Gastrocnemius medialis (tissue), 4 donors: ENCODE measurements around the gene IGLL1.

Source experiments
- POLR2A ChIP-seq, 2 donors: fragments of 450-650 bp; IDR thresholded peaks; one replicate each; pipeline ENCODE4 v1.6.1; 2017; ENCODE audit warnings: antibody characterized with exemption in 2 of 2, mild to moderate bottlenecking in 2 of 2, moderate library complexity in 2 of 2
- TF ChIP-seq, protein P1 (sequence below), 5 experiments: fragments of 450-650 bp in 3 of 5; fragments of 200-600 bp in 2 of 5; sonication (generic) in 2 of 5; IDR thresholded peaks in 4 of 5; conservative IDR thresholded peaks in 1 of 5; 1 replicate in 4 of 5; 2 replicates in 1 of 5; pipeline ENCODE4 v1.5.1; 2016 to 2019; ENCODE audit warnings: antibody characterized with exemption in 5 of 5, mild to moderate bottlenecking in 3 of 5, moderate library complexity in 3 of 5

DNA sequence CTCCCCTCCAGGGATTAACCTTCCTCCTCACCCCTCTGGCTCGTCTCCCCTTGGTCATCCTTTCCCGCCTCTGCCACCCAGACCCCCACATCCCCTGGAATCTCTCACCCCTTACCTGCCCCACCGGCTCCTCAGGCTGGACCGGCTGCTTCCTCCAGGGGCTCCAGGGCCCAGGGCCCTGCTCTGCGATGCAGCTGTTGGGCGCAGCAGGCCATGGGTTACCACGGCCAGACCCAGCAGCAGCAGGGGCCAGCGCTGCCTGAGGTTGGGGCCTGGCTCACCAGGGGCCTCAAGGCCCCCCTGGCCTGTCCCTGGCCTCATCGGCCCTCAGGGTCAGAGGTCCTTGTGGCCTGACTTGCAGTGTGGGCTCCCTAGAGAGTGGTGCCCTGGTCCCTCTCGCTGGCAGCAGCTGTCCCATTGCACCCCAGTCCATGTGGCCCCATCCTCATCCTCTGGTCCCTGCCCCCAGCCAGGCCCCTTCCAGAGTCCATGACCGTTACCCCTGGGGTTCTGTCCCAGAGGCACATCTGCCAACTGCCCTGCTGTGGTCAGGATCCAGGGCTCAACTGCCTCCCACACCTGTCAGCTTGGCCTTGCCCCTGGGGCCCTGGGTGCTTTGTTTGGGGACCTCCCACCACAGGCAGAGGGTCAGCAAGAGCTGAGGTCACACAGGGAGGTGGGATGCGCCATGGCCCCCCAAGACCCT, at the start of gene IGLL1:
- TF ChIP-seq, protein P1, sequence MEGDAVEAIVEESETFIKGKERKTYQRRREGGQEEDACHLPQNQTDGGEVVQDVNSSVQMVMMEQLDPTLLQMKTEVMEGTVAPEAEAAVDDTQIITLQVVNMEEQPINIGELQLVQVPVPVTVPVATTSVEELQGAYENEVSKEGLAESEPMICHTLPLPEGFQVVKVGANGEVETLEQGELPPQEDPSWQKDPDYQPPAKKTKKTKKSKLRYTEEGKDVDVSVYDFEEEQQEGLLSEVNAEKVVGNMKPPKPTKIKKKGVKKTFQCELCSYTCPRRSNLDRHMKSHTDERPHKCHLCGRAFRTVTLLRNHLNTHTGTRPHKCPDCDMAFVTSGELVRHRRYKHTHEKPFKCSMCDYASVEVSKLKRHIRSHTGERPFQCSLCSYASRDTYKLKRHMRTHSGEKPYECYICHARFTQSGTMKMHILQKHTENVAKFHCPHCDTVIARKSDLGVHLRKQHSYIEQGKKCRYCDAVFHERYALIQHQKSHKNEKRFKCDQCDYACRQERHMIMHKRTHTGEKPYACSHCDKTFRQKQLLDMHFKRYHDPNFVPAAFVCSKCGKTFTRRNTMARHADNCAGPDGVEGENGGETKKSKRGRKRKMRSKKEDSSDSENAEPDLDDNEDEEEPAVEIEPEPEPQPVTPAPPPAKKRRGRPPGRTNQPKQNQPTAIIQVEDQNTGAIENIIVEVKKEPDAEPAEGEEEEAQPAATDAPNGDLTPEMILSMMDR (IDR thresholded peaks at IDR 0.05 in 4 of 5, conservative IDR thresholded peaks at IDR 0.05 in 1 of 5): no peak
- TF ChIP-seq POLR2A (IDR thresholded peaks at IDR 0.05): no peak
